ENCODE results near the gene PCDHGC5. TPM values are rescaled to one million over a fixed set of nuclear protein-coding genes. Genes with fewer than 3 reads are reported as not detected.

Gene PCDHGC5
- total RNA-seq, 1 donor from 2014 or later: 0.26 TPM

GRCh38 chr5:141512911-141513626 lies 24.2 kb downstream of the PCDHGC5 start:
- peak in 1 of 2 donors; percentile 65 for DNase-seq (ENCODE audit: low read depth in 2 of 2)

GRCh38 chr5:141513627-141514329 lies 24.9 kb downstream of the PCDHGC5 start:
- peak in 1 of 2 donors; percentile 82 for DNase-seq (ENCODE audit: low read depth in 2 of 2)

- DNase-seq (ENCODE audit: low read depth in 2 of 2): peak in 1 of 2 donors; percentile 56
These were observed 25.7 kb downstream of the PCDHGC5 start for GRCh38 chr5:141514330-141515133.

GRCh38 chr5:141515141-141515540 lies 26.3 kb downstream of the PCDHGC5 start:
- DNase-seq (ENCODE audit: low read depth in 2 of 2): no peak

- DNase-seq (ENCODE audit: low read depth in 2 of 2): no peak
These were observed 27.2 kb downstream of the PCDHGC5 start for GRCh38 chr5:141515946-141516671.

- no peak for DNase-seq (ENCODE audit: low read depth in 2 of 2)
These were observed 27.8 kb downstream of the PCDHGC5 start for GRCh38 chr5:141516672-141517025.

- no peak for DNase-seq (ENCODE audit: low read depth in 2 of 2)
These were observed 28.4 kb downstream of the PCDHGC5 start for GRCh38 chr5:141517312-141517711.

- no peak for DNase-seq (ENCODE audit: low read depth in 2 of 2)
These were observed 29.2 kb downstream of the PCDHGC5 start for GRCh38 chr5:141517880-141518617.

GRCh38 chr5:141518618-141519015 lies 29.7 kb downstream of the PCDHGC5 start:
- DNase-seq (ENCODE audit: low read depth in 2 of 2): no peak

- DNase-seq (ENCODE audit: low read depth in 2 of 2): peak in 1 of 2 donors; percentile 17
These were observed 31.0 kb downstream of the PCDHGC5 start for GRCh38 chr5:141519605-141520565.

GRCh38 chr5:141521244-141521781 lies 32.4 kb downstream of the PCDHGC5 start:
- peak; percentile 93 to 99 for DNase-seq (ENCODE audit: low read depth in 2 of 2)

- DNase-seq (ENCODE audit: low read depth in 2 of 2): peak; percentile 64 to 88
These were observed 33.4 kb downstream of the PCDHGC5 start for GRCh38 chr5:141522301-141522700.

GRCh38 chr5:141523991-141524390 lies 35.1 kb downstream of the PCDHGC5 start:
- DNase-seq (ENCODE audit: low read depth in 2 of 2): no peak

GRCh38 chr5:141524604-141525597 lies 36.0 kb downstream of the PCDHGC5 start:
- peak; percentile 90 to 93 for DNase-seq (ENCODE audit: low read depth in 2 of 2)

- no peak for DNase-seq (ENCODE audit: low read depth in 2 of 2)
These were observed 36.8 kb downstream of the PCDHGC5 start for GRCh38 chr5:141525653-141526052.

- no peak for DNase-seq (ENCODE audit: low read depth in 2 of 2)
These were observed 38.5 kb downstream of the PCDHGC5 start for GRCh38 chr5:141527426-141527825.

- no peak for DNase-seq (ENCODE audit: low read depth in 2 of 2)
These were observed 39.6 kb downstream of the PCDHGC5 start for GRCh38 chr5:141528291-141528984.
